Dermis blood vessel endothelial cell (primary cell): Measurements from ENCODE around the gene VARS2. TPM values are rescaled to one million over a fixed set of nuclear protein-coding genes. Genes with fewer than 3 reads are reported as not detected.

Experiments used
- DNase-seq: peaks from one replicate; pipeline ENCODE4 v3.0.0; 2010
- total RNA-seq: library from RNA; depleted of rRNA; stranded (reverse); fragments of >200 nt; gene quantifications from 2 replicates; pipeline ENCODE4 v1.2.3, GENCODE V29; 2014

Gene VARS2
- total RNA-seq, 1 donor from 2014 or later = 11.7 TPM

GRCh38 chr6:30884521-30885480 is 29.2 kb upstream of the VARS2 start:
- DNase-seq = peak; percentile 25

GRCh38 chr6:30885481-30885998 is 28.5 kb upstream of the VARS2 start:
- peak; percentile 13 for DNase-seq

GRCh38 chr6:30885999-30886896 is 27.8 kb upstream of the VARS2 start:
- peak; percentile 55 for DNase-seq

- no peak for DNase-seq
Observed at GRCh38 chr6:30886897-30887255, 27.2 kb upstream of the VARS2 start.

- DNase-seq = peak; percentile 36
Observed at GRCh38 chr6:30887901-30888815, 25.9 kb upstream of the VARS2 start.

GRCh38 chr6:30888816-30889495 is 25.1 kb upstream of the VARS2 start:
- DNase-seq = no peak

GRCh38 chr6:30889496-30889885 is 24.5 kb upstream of the VARS2 start:
- no peak for DNase-seq

- peak; percentile 10 for DNase-seq
Observed at GRCh38 chr6:30889921-30890645, 24.0 kb upstream of the VARS2 start.

GRCh38 chr6:30890646-30891449 is 23.2 kb upstream of the VARS2 start:
- DNase-seq = no peak

- no peak for DNase-seq
Observed at GRCh38 chr6:30891450-30891723, 22.7 kb upstream of the VARS2 start.

- DNase-seq = no peak
Observed at GRCh38 chr6:30891816-30892538, 22.1 kb upstream of the VARS2 start.

- DNase-seq = no peak
Observed at GRCh38 chr6:30893001-30893591, 20.9 kb upstream of the VARS2 start.

GRCh38 chr6:30893666-30894065 is 20.4 kb upstream of the VARS2 start:
- no peak for DNase-seq

GRCh38 chr6:30894381-30894780 is 19.7 kb upstream of the VARS2 start:
- no peak for DNase-seq

- no peak for DNase-seq
Observed at GRCh38 chr6:30894935-30895334, 19.1 kb upstream of the VARS2 start.

- no peak for DNase-seq
Observed at GRCh38 chr6:30895343-30895742, 18.7 kb upstream of the VARS2 start.

GRCh38 chr6:30896541-30896940 is 17.5 kb upstream of the VARS2 start:
- DNase-seq = no peak

GRCh38 chr6:30897882-30898281 is 16.2 kb upstream of the VARS2 start:
- no peak for DNase-seq

- DNase-seq = no peak
Observed at GRCh38 chr6:30898750-30899360, 15.2 kb upstream of the VARS2 start.
